ENCODE results near the gene APOL5.

- TF ChIP-seq GABPA (IDR thresholded peaks at IDR 0.05 in 1 of 2, conservative IDR thresholded peaks at IDR 0.05 in 1 of 2): no peak
- TF ChIP-seq, protein P1, sequence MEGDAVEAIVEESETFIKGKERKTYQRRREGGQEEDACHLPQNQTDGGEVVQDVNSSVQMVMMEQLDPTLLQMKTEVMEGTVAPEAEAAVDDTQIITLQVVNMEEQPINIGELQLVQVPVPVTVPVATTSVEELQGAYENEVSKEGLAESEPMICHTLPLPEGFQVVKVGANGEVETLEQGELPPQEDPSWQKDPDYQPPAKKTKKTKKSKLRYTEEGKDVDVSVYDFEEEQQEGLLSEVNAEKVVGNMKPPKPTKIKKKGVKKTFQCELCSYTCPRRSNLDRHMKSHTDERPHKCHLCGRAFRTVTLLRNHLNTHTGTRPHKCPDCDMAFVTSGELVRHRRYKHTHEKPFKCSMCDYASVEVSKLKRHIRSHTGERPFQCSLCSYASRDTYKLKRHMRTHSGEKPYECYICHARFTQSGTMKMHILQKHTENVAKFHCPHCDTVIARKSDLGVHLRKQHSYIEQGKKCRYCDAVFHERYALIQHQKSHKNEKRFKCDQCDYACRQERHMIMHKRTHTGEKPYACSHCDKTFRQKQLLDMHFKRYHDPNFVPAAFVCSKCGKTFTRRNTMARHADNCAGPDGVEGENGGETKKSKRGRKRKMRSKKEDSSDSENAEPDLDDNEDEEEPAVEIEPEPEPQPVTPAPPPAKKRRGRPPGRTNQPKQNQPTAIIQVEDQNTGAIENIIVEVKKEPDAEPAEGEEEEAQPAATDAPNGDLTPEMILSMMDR (IDR thresholded peaks at IDR 0.05; ENCODE audit: low read depth, low read length, missing input control): no peak
Measured at GRCh38 chr22:35732116-35732515, 14.4 kb downstream of the APOL5 start.
